ENCODE measurements around the gene PTPRN2. TPM values are rescaled to one million over a fixed set of nuclear protein-coding genes. Genes with fewer than 3 reads are reported as not detected.

PTPRN2 gene
- total RNA-seq, 1 experiment from 2014 or later: 2.1 TPM

GRCh38 chr7:158206341-158206740 lies 381.3 kb downstream of the PTPRN2 start:
- Histone ChIP-seq H3K9ac (ENCODE audit: low read length) (no peak overlapping the region), H4K20me1 (ENCODE audit: insufficient read depth) (no peaks in the 10 kb centered on the region), H3K9me2 (ENCODE audit: insufficient read depth) (no peaks in the 10 kb centered on the region), H3K36me3 (ENCODE audit: control insufficient read depth in 1 of 2, insufficient read depth in 2 of 2, low read length in 2 of 2) (no peaks in the 10 kb centered on the region), H3K27me3 (ENCODE audit: insufficient read depth, low read length) (no peaks in the 10 kb centered on the region), H3K27ac (ENCODE audit: low read depth, low read length) (no peak overlapping the region), H3K79me2 (ENCODE audit: insufficient read depth, low read length) (no peaks in the 10 kb centered on the region), H3K4me2 (ENCODE audit: low read length) (no peak overlapping the region), H3K9me3 (ENCODE audit: control insufficient read depth in 1 of 2, insufficient read depth in 1 of 2, low read depth in 1 of 2, low read length in 2 of 2) (no peaks in the 10 kb centered on the region), H3K4me3 (replicated peaks in 1 of 2; ENCODE audit: low read depth in 1 of 2, low read length in 2 of 2) (no peak overlapping the region), H2AFZ (ENCODE audit: low read depth, low read length, poor library complexity, severe bottlenecking) (no peak overlapping the region), H3K4me1 (ENCODE audit: control insufficient read depth in 1 of 2, insufficient read depth in 2 of 2, low read length in 2 of 2) (no peaks in the 10 kb centered on the region)
- ChIA-PET RAD21 (ENCODE audit: low non-redundant PET in 1 of 2, low total read pairs in 2 of 2, uncharacterized antibody in 2 of 2, unreplicated experiment in 2 of 2) (no interaction called here), CTCF (no interaction called here), POLR2A (no interaction called here)
- ATAC-seq (no peak), DNase-seq (ENCODE audit: low read depth, low spot score) (no peak)
- TF ChIP-seq JUND (IDR thresholded peaks at IDR 0.05): no peak
- no peak for TF ChIP-seq TCF7L2 (IDR thresholded peaks at IDR 0.05; ENCODE audit: borderline replicate concordance, extremely low read depth, insufficient read depth, insufficient read length)
- no peak for TF ChIP-seq ZFX (IDR thresholded peaks at IDR 0.05)
- TF ChIP-seq EZH2phosphoT487 (IDR thresholded peaks at IDR 0.05; ENCODE audit: borderline replicate concordance): no peak
- TF ChIP-seq ELF1 (IDR thresholded peaks at IDR 0.05; ENCODE audit: borderline replicate concordance, low read depth): no peak
- no peak for TF ChIP-seq REST (IDR thresholded peaks at IDR 0.05; ENCODE audit: low read depth)
- no peak for TF ChIP-seq ZNF274 (IDR thresholded peaks at IDR 0.05; ENCODE audit: low read depth, low read length)
- no peak for TF ChIP-seq MAX (IDR thresholded peaks at IDR 0.05)
- no peak for TF ChIP-seq CTCF (IDR thresholded peaks at IDR 0.05 in 2 of 3, conservative IDR thresholded peaks at IDR 0.05 in 1 of 3; ENCODE audit: borderline replicate concordance in 1 of 3, insufficient read depth in 1 of 3, low read depth in 2 of 3, low read length in 2 of 3)
- BruUV-seq (replicated peaks): no TSS peak
- intact Hi-C loops (cut with micrococcal nuclease): no loop called here
